HEK293 (cell line): ENCODE data around the gene ARHGAP6.

ENCODE experiments used
- BCL11A ChIP-seq: fragments of 450-650 bp; formaldehyde crosslinking; IDR thresholded peaks from 2 replicates; pipeline ENCODE4 v1.5.1; 2016; ENCODE audit warnings: low read depth, missing biosample characterization, missing genetic modification characterization
- ZNF24 ChIP-seq: fragments of 450-650 bp; formaldehyde crosslinking; IDR thresholded peaks from 2 replicates; pipeline ENCODE4 v1.5.1; 2016; ENCODE audit warnings: missing biosample characterization, missing genetic modification characterization
- ZNF274 ChIP-seq, 2 experiments: fragments of 200-500 bp in 1 of 2; fragments of 450-650 bp in 1 of 2; sonication (Bioruptor generic) in 1 of 2; formaldehyde crosslinking in 1 of 2; IDR thresholded peaks; 2 replicates each; pipeline versions ENCODE4 v1.5.1 to v1.6.1; 2014 to 2016; ENCODE audit warnings: borderline replicate concordance in 1 of 2, inconsistent platforms in 1 of 2, low read length in 1 of 2, missing biosample characterization in 1 of 2, missing genetic modification characterization in 1 of 2
- ZNF341 ChIP-seq: fragments of 450-650 bp; formaldehyde crosslinking; IDR thresholded peaks from 2 replicates; pipeline ENCODE4; 2016; ENCODE audit warnings: low read depth, missing biosample characterization, missing genetic modification characterization
- ZNF571 ChIP-seq: fragments of 450-650 bp; formaldehyde crosslinking; IDR thresholded peaks from 2 replicates; pipeline ENCODE4 v1.5.0; 2017; ENCODE audit warnings: missing biosample characterization, missing genetic modification characterization
- ZNF610 ChIP-seq: fragments of 450-650 bp; formaldehyde crosslinking; IDR thresholded peaks from 2 replicates; pipeline ENCODE4 v1.5.1; 2016; ENCODE audit warnings: missing biosample characterization, missing genetic modification characterization, borderline replicate concordance
- TF ChIP-seq, protein P1 (sequence below): fragments of 450-650 bp; formaldehyde crosslinking; IDR thresholded peaks from 2 replicates; pipeline ENCODE4 v1.5.0; 2017; ENCODE audit warnings: missing biosample characterization, missing genetic modification characterization, borderline replicate concordance
- TF ChIP-seq, protein P2 (sequence below): fragments of 450-650 bp; formaldehyde crosslinking; IDR thresholded peaks from 2 replicates; pipeline ENCODE4 v1.5.1; 2016; ENCODE audit warnings: missing biosample characterization, missing genetic modification characterization, borderline replicate concordance
- TF ChIP-seq, protein P3 (sequence below): fragments of 450-650 bp; formaldehyde crosslinking; IDR thresholded peaks from 2 replicates; pipeline ENCODE4 v1.5.1; 2016; ENCODE audit warnings: missing biosample characterization, missing genetic modification characterization, borderline replicate concordance
- TF ChIP-seq, protein P4 (sequence below): fragments of 450-650 bp; formaldehyde crosslinking; IDR thresholded peaks from 2 replicates; pipeline ENCODE4 v1.5.1; 2016; ENCODE audit warnings: missing biosample characterization, missing genetic modification characterization, borderline replicate concordance
- TF ChIP-seq, protein P5 (sequence below): fragments of 450-650 bp; formaldehyde crosslinking; IDR thresholded peaks from 2 replicates; pipeline ENCODE4 v1.5.1; 2016; ENCODE audit warnings: missing biosample characterization, missing genetic modification characterization
- TF ChIP-seq, protein P6 (sequence below): fragments of 450-650 bp; formaldehyde crosslinking; IDR thresholded peaks from 2 replicates; pipeline ENCODE4 v1.5.1; 2017; ENCODE audit warnings: missing biosample characterization, mild to moderate bottlenecking, missing genetic modification characterization, moderate library complexity
- TF ChIP-seq, protein P7 (sequence below): fragments of 450-650 bp; formaldehyde crosslinking; IDR thresholded peaks from 2 replicates; pipeline ENCODE4; 2016; ENCODE audit warnings: missing biosample characterization, missing genetic modification characterization
- TF ChIP-seq, protein P8 (sequence below): fragments of 450-650 bp; formaldehyde crosslinking; optimal IDR thresholded peaks from 2 replicates; pipeline ENCODE3; 2016; ENCODE audit warnings: missing biosample characterization, mild to moderate bottlenecking, missing genetic modification characterization

Gene ARHGAP6

DNA sequence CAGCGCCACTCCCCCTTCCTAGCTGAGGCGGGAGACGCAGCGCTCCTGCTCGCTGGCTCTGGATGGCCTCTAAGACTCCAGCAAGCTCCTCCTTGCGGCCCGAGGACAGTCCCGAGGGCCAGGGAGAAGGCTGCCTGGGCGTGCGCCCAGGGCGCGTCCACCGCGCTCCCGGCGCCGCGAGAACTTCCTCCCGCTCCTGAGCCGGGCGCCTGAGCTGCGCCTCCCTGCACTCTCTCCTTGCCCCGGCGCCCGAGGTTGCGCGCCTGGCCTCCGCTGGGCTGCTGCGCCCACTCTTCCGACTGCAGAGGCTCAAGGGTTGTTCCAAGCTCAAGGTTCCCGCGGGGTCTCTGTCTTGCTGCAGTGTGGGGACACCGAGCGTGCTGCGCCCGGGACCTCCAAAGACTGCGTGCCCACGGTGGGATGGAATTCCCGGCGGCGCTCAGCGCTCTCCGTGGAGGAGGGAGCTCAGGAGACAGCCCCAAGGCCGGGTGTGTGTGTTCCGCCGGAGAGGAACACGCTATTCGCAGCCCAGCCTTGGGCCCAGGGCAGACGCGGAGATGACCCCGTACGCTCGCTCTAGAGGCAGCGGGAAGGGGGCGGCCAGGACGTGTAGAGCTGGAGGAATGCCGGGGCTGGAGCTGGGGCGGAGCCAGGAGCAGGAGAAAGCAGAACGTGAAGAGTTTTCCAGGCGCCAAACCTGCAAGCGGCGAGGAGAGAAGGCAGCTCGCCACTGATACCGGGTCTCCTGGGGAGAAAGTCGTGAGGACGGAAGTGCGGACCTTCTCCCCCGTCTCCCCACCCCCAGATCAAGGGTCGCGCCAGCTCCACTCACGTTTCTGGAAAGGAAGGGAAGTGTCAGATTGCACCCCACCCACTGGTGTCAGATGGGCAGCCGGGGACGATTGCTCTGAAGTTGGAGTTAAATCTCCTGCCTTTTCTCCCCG, at the start of gene ARHGAP6 (continued):
- TF ChIP-seq, protein P1, sequence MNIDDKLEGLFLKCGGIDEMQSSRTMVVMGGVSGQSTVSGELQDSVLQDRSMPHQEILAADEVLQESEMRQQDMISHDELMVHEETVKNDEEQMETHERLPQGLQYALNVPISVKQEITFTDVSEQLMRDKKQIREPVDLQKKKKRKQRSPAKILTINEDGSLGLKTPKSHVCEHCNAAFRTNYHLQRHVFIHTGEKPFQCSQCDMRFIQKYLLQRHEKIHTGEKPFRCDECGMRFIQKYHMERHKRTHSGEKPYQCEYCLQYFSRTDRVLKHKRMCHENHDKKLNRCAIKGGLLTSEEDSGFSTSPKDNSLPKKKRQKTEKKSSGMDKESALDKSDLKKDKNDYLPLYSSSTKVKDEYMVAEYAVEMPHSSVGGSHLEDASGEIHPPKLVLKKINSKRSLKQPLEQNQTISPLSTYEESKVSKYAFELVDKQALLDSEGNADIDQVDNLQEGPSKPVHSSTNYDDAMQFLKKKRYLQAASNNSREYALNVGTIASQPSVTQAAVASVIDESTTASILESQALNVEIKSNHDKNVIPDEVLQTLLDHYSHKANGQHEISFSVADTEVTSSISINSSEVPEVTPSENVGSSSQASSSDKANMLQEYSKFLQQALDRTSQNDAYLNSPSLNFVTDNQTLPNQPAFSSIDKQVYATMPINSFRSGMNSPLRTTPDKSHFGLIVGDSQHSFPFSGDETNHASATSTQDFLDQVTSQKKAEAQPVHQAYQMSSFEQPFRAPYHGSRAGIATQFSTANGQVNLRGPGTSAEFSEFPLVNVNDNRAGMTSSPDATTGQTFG = no peak
- no peak for TF ChIP-seq ZNF24
- TF ChIP-seq ZNF274 (IDR thresholded peaks at IDR 0.05; ENCODE audit: low read length) = no peak
- no peak for TF ChIP-seq ZNF274 (tag by site-specific recombination; IDR thresholded peaks at IDR 0.05; ENCODE audit: borderline replicate concordance)
- TF ChIP-seq BCL11A (tag by site-specific recombination) = no peak
- TF ChIP-seq, protein P2, sequence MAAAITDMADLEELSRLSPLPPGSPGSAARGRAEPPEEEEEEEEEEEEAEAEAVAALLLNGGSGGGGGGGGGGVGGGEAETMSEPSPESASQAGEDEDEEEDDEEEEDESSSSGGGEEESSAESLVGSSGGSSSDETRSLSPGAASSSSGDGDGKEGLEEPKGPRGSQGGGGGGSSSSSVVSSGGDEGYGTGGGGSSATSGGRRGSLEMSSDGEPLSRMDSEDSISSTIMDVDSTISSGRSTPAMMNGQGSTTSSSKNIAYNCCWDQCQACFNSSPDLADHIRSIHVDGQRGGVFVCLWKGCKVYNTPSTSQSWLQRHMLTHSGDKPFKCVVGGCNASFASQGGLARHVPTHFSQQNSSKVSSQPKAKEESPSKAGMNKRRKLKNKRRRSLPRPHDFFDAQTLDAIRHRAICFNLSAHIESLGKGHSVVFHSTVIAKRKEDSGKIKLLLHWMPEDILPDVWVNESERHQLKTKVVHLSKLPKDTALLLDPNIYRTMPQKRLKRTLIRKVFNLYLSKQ = no peak
- no peak for TF ChIP-seq ZNF610 (tag by site-specific recombination)
- TF ChIP-seq, protein P3, sequence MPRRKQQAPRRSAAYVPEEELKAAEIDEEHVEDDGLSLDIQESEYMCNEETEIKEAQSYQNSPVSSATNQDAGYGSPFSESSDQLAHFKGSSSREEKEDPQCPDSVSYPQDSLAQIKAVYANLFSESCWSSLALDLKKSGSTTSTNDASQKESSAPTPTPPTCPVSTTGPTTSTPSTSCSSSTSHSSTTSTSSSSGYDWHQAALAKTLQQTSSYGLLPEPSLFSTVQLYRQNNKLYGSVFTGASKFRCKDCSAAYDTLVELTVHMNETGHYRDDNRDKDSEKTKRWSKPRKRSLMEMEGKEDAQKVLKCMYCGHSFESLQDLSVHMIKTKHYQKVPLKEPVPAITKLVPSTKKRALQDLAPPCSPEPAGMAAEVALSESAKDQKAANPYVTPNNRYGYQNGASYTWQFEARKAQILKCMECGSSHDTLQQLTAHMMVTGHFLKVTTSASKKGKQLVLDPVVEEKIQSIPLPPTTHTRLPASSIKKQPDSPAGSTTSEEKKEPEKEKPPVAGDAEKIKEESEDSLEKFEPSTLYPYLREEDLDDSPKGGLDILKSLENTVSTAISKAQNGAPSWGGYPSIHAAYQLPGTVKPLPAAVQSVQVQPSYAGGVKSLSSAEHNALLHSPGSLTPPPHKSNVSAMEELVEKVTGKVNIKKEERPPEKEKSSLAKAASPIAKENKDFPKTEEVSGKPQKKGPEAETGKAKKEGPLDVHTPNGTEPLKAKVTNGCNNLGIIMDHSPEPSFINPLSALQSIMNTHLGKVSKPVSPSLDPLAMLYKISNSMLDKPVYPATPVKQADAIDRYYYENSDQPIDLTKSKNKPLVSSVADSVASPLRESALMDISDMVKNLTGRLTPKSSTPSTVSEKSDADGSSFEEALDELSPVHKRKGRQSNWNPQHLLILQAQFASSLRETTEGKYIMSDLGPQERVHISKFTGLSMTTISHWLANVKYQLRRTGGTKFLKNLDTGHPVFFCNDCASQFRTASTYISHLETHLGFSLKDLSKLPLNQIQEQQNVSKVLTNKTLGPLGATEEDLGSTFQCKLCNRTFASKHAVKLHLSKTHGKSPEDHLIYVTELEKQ (tag by site-specific recombination) = no peak
- TF ChIP-seq, protein P4, sequence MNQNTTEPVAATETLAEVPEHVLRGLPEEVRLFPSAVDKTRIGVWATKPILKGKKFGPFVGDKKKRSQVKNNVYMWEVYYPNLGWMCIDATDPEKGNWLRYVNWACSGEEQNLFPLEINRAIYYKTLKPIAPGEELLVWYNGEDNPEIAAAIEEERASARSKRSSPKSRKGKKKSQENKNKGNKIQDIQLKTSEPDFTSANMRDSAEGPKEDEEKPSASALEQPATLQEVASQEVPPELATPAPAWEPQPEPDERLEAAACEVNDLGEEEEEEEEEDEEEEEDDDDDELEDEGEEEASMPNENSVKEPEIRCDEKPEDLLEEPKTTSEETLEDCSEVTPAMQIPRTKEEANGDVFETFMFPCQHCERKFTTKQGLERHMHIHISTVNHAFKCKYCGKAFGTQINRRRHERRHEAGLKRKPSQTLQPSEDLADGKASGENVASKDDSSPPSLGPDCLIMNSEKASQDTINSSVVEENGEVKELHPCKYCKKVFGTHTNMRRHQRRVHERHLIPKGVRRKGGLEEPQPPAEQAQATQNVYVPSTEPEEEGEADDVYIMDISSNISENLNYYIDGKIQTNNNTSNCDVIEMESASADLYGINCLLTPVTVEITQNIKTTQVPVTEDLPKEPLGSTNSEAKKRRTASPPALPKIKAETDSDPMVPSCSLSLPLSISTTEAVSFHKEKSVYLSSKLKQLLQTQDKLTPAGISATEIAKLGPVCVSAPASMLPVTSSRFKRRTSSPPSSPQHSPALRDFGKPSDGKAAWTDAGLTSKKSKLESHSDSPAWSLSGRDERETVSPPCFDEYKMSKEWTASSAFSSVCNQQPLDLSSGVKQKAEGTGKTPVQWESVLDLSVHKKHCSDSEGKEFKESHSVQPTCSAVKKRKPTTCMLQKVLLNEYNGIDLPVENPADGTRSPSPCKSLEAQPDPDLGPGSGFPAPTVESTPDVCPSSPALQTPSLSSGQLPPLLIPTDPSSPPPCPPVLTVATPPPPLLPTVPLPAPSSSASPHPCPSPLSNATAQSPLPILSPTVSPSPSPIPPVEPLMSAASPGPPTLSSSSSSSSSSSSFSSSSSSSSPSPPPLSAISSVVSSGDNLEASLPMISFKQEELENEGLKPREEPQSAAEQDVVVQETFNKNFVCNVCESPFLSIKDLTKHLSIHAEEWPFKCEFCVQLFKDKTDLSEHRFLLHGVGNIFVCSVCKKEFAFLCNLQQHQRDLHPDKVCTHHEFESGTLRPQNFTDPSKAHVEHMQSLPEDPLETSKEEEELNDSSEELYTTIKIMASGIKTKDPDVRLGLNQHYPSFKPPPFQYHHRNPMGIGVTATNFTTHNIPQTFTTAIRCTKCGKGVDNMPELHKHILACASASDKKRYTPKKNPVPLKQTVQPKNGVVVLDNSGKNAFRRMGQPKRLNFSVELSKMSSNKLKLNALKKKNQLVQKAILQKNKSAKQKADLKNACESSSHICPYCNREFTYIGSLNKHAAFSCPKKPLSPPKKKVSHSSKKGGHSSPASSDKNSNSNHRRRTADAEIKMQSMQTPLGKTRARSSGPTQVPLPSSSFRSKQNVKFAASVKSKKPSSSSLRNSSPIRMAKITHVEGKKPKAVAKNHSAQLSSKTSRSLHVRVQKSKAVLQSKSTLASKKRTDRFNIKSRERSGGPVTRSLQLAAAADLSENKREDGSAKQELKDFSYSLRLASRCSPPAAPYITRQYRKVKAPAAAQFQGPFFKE (tag by site-specific recombination) = no peak
- TF ChIP-seq ZNF571 = no peak
- TF ChIP-seq, protein P5, sequence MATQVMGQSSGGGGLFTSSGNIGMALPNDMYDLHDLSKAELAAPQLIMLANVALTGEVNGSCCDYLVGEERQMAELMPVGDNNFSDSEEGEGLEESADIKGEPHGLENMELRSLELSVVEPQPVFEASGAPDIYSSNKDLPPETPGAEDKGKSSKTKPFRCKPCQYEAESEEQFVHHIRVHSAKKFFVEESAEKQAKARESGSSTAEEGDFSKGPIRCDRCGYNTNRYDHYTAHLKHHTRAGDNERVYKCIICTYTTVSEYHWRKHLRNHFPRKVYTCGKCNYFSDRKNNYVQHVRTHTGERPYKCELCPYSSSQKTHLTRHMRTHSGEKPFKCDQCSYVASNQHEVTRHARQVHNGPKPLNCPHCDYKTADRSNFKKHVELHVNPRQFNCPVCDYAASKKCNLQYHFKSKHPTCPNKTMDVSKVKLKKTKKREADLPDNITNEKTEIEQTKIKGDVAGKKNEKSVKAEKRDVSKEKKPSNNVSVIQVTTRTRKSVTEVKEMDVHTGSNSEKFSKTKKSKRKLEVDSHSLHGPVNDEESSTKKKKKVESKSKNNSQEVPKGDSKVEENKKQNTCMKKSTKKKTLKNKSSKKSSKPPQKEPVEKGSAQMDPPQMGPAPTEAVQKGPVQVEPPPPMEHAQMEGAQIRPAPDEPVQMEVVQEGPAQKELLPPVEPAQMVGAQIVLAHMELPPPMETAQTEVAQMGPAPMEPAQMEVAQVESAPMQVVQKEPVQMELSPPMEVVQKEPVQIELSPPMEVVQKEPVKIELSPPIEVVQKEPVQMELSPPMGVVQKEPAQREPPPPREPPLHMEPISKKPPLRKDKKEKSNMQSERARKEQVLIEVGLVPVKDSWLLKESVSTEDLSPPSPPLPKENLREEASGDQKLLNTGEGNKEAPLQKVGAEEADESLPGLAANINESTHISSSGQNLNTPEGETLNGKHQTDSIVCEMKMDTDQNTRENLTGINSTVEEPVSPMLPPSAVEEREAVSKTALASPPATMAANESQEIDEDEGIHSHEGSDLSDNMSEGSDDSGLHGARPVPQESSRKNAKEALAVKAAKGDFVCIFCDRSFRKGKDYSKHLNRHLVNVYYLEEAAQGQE (tag by site-specific recombination) = no peak
- TF ChIP-seq ZNF341 (tag by site-specific recombination) = peak; percentile 91
- TF ChIP-seq, protein P6, sequence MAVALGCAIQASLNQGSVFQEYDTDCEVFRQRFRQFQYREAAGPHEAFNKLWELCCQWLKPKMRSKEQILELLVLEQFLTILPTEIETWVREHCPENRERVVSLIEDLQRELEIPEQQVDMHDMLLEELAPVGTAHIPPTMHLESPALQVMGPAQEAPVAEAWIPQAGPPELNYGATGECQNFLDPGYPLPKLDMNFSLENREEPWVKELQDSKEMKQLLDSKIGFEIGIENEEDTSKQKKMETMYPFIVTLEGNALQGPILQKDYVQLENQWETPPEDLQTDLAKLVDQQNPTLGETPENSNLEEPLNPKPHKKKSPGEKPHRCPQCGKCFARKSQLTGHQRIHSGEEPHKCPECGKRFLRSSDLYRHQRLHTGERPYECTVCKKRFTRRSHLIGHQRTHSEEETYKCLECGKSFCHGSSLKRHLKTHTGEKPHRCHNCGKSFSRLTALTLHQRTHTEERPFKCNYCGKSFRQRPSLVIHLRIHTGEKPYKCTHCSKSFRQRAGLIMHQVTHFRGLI (tag by site-specific recombination) = no peak
- TF ChIP-seq, protein P7, sequence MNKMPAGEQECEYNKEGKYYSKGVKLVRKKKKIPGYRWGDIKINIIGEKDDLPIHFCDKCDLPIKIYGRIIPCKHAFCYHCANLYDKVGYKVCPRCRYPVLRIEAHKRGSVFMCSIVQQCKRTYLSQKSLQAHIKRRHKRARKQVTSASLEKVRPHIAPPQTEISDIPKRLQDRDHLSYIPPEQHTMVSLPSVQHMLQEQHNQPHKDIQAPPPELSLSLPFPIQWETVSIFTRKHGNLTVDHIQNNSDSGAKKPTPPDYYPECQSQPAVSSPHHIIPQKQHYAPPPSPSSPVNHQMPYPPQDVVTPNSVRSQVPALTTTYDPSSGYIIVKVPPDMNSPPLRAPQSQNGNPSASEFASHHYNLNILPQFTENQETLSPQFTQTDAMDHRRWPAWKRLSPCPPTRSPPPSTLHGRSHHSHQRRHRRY (tag by site-specific recombination) = no peak
- TF ChIP-seq, protein P8, sequence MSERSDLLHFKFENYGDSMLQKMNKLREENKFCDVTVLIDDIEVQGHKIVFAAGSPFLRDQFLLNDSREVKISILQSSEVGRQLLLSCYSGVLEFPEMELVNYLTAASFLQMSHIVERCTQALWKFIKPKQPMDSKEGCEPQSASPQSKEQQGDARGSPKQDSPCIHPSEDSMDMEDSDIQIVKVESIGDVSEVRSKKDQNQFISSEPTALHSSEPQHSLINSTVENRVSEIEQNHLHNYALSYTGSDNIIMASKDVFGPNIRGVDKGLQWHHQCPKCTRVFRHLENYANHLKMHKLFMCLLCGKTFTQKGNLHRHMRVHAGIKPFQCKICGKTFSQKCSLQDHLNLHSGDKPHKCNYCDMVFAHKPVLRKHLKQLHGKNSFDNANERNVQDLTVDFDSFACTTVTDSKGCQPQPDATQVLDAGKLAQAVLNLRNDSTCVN (tag by site-specific recombination) = peak; percentile 83
